HEK293 (cell line): ENCODE data around the gene KDM6A.

Experiments used
- CTCF ChIP-seq: fragments of 450-650 bp; formaldehyde crosslinking; IDR thresholded peaks from 2 replicates; pipeline ENCODE4 v1.5.1; 2016; ENCODE audit warnings: missing biosample characterization, missing genetic modification characterization
- OSR2 ChIP-seq: fragments of 450-650 bp; formaldehyde crosslinking; IDR thresholded peaks from 2 replicates; pipeline ENCODE4 v1.5.1; 2016; ENCODE audit warnings: missing biosample characterization, missing genetic modification characterization
- SETDB1 ChIP-seq: IDR thresholded peaks from one replicate; pipeline ENCODE4 v1.6.1; 2017; ENCODE audit warnings: mild to moderate bottlenecking, low read length, moderate library complexity, mixed read lengths; ENCODE audit not compliant: insufficient read length
- ZNF121 ChIP-seq: fragments of 450-650 bp; formaldehyde crosslinking; IDR thresholded peaks from 2 replicates; pipeline ENCODE4 v1.5.1; 2016; ENCODE audit warnings: missing biosample characterization, missing genetic modification characterization
- ZNF157 ChIP-seq: fragments of 450-650 bp; formaldehyde crosslinking; IDR thresholded peaks from 2 replicates; pipeline ENCODE4 v1.5.1; 2016; ENCODE audit warnings: missing biosample characterization, missing genetic modification characterization
- ZNF18 ChIP-seq: fragments of 450-650 bp; formaldehyde crosslinking; IDR thresholded peaks from 2 replicates; pipeline ENCODE4 v1.5.1; 2016; ENCODE audit warnings: missing biosample characterization, missing genetic modification characterization
- ZNF274 ChIP-seq, 2 experiments: fragments of 200-500 bp in 1 of 2; fragments of 450-650 bp in 1 of 2; sonication (Bioruptor generic) in 1 of 2; formaldehyde crosslinking in 1 of 2; IDR thresholded peaks; 2 replicates each; pipeline versions ENCODE4 v1.5.1 to v1.6.1; 2014 to 2016; ENCODE audit warnings: borderline replicate concordance in 1 of 2, inconsistent platforms in 1 of 2, low read length in 1 of 2, missing biosample characterization in 1 of 2, missing genetic modification characterization in 1 of 2
- ZNF670 ChIP-seq: fragments of 450-650 bp; formaldehyde crosslinking; IDR thresholded peaks from 2 replicates; pipeline ENCODE4 v1.5.1; 2016; ENCODE audit warnings: missing biosample characterization, missing genetic modification characterization, low read depth

GRCh38 chrX:44903107-44903506 is 30.1 kb downstream of the KDM6A start:
- TF ChIP-seq ZNF121 (tag by site-specific recombination) (no peak), OSR2 (no peak), ZNF18 (tag by site-specific recombination) (no peak), ZNF157 (tag by site-specific recombination) (no peak), CTCF (tag by site-specific recombination) (no peak), SETDB1 (peak; percentile 100), ZNF274 (IDR thresholded peaks at IDR 0.05; ENCODE audit: low read length) (no peak), ZNF274 (tag by site-specific recombination; IDR thresholded peaks at IDR 0.05; ENCODE audit: borderline replicate concordance) (no peak), ZNF670 (tag by site-specific recombination) (no peak)
